Suprapubic skin (tissue), 4 donors: ENCODE results near the gene GPR84. TPM values are rescaled to one million over a fixed set of nuclear protein-coding genes. Genes with fewer than 3 reads are reported as not detected.

ENCODE experiments used
- DNase-seq, 2 donors: peaks; one replicate each; pipeline ENCODE4 v3.0.0-alpha.2; 2019; ENCODE audit warnings: low spot score in 2 of 2
- H3K27ac ChIP-seq: fragments of 200-600 bp; sonication (generic); one replicate; pipeline ENCODE4 v1.5.1; 2019
- H3K27me3 ChIP-seq: fragments of 200-600 bp; sonication (generic); one replicate; pipeline ENCODE4 v1.5.1; 2019
- H3K36me3 ChIP-seq: fragments of 200-600 bp; sonication (generic); one replicate; pipeline ENCODE4 v1.5.1; 2019
- H3K4me1 ChIP-seq: fragments of 200-600 bp; sonication (generic); one replicate; pipeline ENCODE4 v1.5.1; 2019
- H3K4me3 ChIP-seq: fragments of 200-600 bp; sonication (generic); one replicate; pipeline ENCODE4 v1.5.1; 2019; ENCODE audit warnings: mild to moderate bottlenecking
- H3K9me3 ChIP-seq: fragments of 200-600 bp; sonication (generic); one replicate; pipeline ENCODE4 v1.5.1; 2019
- EP300 ChIP-seq: sonication (generic); formaldehyde crosslinking; IDR thresholded peaks from one replicate; pipeline ENCODE4 v1.6.1; 2017; ENCODE audit warnings: antibody characterized with exemption
- POLR2A ChIP-seq, 2 donors: fragments of 450-650 bp; IDR thresholded peaks; one replicate each; pipeline ENCODE4 v1.6.1; 2017; ENCODE audit warnings: antibody characterized with exemption in 2 of 2, mild to moderate bottlenecking in 2 of 2, moderate library complexity in 2 of 2
- POLR2AphosphoS5 ChIP-seq, 3 donors: sonication (generic); formaldehyde crosslinking; IDR thresholded peaks; one replicate each; pipeline ENCODE4 v1.6.1; 2017; ENCODE audit warnings: antibody characterized with exemption in 3 of 3
- WGBS: methylation state at CpG from one replicate; pipeline ENCODE4 v1.1.5; 2018; 5-methylcytosine and 5-hydroxymethylcytosine counted together
- total RNA-seq, 4 donors: library from RNA; depleted of rRNA; stranded (reverse); fragments of >200 nt; gene quantifications; one replicate each; pipeline ENCODE4 v1.1.0, GENCODE V29; 2016
- TF ChIP-seq, protein P1 (sequence below), 2 donors: fragments of 200-600 bp in 1 of 2; fragments of 450-650 bp in 1 of 2; sonication (generic) in 1 of 2; IDR thresholded peaks; one replicate each; pipeline ENCODE4 v1.5.1; 2016 to 2019; ENCODE audit warnings: antibody characterized with exemption in 2 of 2, mild to moderate bottlenecking in 1 of 2, moderate library complexity in 1 of 2

The GPR84 gene
- total RNA-seq, 4 donors from 2014 or later, result 0.38 to 1.7 (median 0.73) TPM

DNA sequence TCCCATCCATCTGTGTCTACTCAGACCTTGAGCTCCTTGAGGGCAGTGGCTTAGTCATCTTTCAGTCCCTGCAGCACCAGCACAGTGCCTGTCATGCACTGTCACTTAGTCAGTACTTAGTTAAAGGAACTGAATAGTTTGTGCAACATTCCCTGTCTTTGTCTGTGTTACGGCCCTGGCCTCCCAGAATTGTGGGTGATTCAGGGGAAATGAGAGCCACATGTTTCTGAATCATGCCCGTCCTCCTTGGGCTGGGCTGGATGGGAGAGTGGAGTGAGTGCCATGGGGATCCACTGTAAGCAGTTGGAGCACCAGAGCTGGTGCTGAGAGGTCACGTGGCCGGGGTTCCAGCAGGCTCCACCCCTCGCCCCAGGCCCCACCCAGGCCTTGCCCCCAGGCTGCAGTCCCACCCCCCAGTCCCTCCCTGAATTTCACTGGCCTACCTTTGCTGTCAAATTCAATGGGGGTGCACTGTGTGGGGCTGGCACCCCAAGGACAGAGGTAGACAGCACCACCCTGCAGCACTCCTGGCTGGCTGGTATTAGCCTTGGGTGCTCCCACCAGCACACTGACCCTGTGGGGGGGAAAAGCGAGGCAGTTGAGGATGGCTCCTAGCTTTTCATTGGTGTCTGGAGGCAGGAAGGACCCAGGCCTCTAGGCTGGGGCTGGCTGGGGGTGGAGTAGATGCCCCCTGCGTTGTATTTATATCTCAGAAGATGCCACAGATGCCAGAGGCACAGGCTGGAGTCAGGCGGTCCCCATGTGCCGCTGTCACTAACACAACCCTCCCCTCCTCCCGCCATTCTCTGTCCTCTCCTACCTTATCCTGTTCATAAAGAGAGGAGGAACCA, 47.3 kb upstream of the GPR84 start:
- no peaks in the 10 kb centered on the region for H3K9me3 ChIP-seq
- H3K4me1 ChIP-seq, result peaks cover 80% of the 10 kb centered on the region
- peak overlapping the region; percentile 73 for H3K27ac ChIP-seq
- 55% methylated on average over 6 of the region's 10 CpGs for WGBS
- peak; percentile 91 to 92 for DNase-seq
- peaks cover 38% of the 10 kb centered on the region for H3K36me3 ChIP-seq
- no peaks in the 10 kb centered on the region for H3K27me3 ChIP-seq
- H3K4me3 ChIP-seq, result peak overlapping the region; percentile 64
- TF ChIP-seq POLR2AphosphoS5 (IDR thresholded peaks at IDR 0.05) (peak in 1 of 3 donors; percentile 68), EP300 (no peak)

DNA sequence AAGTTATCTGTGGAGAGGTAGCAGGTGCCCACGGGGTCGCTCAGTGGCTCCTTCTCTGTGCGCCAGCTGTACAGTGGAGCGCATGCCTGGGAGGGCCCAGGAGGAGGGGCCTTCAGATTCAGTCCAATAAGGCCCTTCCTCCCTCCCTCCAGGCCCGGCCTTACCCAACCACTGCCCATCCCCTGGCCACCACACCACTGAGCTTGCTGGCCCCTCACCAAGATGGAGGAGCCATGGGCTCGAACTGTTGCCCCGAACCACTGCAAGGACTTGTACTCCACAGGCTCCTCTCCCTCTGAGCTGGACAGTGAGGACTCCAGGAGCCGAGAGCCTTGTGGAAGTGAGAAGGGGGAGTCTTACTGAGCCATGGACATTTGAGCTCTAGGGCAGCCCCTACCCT, 45.0 kb upstream of the GPR84 start:
- no peaks in the 10 kb centered on the region for H3K27me3 ChIP-seq
- no peak overlapping the region for H3K4me3 ChIP-seq
- WGBS, result 93% methylated on average over 6 of the region's 8 CpGs
- H3K9me3 ChIP-seq, result no peaks in the 10 kb centered on the region
- no peak for DNase-seq
- H3K4me1 ChIP-seq, result peaks cover 59% of the 10 kb centered on the region
- TF ChIP-seq EP300 (no peak), POLR2AphosphoS5 (IDR thresholded peaks at IDR 0.05) (no peak), POLR2A (IDR thresholded peaks at IDR 0.05) (no peak)
- TF ChIP-seq, protein P1, sequence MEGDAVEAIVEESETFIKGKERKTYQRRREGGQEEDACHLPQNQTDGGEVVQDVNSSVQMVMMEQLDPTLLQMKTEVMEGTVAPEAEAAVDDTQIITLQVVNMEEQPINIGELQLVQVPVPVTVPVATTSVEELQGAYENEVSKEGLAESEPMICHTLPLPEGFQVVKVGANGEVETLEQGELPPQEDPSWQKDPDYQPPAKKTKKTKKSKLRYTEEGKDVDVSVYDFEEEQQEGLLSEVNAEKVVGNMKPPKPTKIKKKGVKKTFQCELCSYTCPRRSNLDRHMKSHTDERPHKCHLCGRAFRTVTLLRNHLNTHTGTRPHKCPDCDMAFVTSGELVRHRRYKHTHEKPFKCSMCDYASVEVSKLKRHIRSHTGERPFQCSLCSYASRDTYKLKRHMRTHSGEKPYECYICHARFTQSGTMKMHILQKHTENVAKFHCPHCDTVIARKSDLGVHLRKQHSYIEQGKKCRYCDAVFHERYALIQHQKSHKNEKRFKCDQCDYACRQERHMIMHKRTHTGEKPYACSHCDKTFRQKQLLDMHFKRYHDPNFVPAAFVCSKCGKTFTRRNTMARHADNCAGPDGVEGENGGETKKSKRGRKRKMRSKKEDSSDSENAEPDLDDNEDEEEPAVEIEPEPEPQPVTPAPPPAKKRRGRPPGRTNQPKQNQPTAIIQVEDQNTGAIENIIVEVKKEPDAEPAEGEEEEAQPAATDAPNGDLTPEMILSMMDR (IDR thresholded peaks at IDR 0.05), result no peak
- H3K27ac ChIP-seq, result no peak overlapping the region
- peaks cover 57% of the 10 kb centered on the region for H3K36me3 ChIP-seq

DNA sequence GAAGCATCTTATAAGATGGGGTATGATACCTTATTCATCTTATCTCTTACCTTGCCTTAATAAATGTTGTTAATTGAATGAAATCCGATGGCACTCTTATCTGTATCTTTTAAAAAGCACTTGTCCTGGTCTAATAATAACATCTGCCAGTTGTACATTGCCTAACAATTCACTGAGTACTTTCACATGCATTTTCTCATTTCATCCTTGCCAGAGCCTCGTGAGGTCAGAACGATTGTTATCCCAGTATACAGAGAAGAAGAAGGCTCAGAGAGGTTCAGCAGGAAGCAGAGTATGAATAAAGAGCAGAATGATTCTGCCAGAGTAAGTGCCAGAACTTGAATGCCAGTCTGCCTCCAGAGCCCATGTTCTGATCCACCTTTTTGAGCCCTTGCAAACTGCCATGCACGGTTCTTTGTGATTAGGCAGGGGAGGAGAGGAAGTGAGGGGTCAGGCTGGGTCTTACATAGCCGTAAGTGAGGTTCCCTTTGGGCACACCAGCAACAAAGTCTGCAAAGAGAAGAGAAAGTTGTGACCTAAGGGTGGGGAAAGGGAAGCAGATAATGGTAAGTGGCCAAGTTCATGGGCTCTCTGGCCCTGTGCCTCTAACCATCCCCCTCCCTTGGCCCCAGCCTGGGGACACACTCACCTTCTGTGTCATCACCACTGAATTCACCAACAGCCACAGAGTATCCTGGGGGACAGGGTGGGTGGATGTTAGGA, 43.1 kb upstream of the GPR84 start:
- TF ChIP-seq POLR2AphosphoS5 (IDR thresholded peaks at IDR 0.05) (no peak), POLR2A (IDR thresholded peaks at IDR 0.05) (no peak), EP300 (no peak)
- TF ChIP-seq, protein P1 (IDR thresholded peaks at IDR 0.05), result no peak
- H3K36me3 ChIP-seq, result peaks cover 76% of the 10 kb centered on the region
- H3K27ac ChIP-seq, result no peak overlapping the region
- no peak overlapping the region for H3K4me3 ChIP-seq
- H3K9me3 ChIP-seq, result no peaks in the 10 kb centered on the region
- no peak for DNase-seq
- WGBS, result 59% methylated on average over 5 of the region's 5 CpGs
- H3K27me3 ChIP-seq, result no peaks in the 10 kb centered on the region
- H3K4me1 ChIP-seq, result peaks cover 40% of the 10 kb centered on the region

DNA sequence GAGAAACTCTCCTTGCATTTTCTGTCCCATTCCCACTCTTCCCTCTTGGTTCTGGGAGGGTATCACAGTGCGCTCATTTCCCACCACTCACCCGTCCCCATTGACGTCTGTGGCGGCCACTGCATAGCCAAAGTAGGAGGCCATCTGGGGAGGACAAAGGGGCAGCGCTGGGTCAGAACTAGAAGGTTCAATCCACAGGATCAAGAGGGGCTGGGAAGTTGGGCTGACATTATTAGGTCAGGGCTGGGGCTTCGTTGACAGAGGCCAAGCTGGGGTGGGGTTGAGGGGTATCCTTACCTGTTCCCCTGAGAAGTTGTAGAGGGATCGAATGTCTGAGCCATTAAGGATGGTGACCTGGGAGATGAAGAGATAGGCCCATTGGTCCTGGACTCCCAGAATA, 41.3 kb upstream of the GPR84 start:
- peaks cover 92% of the 10 kb centered on the region for H3K36me3 ChIP-seq
- H3K27ac ChIP-seq, result no peak overlapping the region
- peaks cover 22% of the 10 kb centered on the region for H3K4me1 ChIP-seq

DNA sequence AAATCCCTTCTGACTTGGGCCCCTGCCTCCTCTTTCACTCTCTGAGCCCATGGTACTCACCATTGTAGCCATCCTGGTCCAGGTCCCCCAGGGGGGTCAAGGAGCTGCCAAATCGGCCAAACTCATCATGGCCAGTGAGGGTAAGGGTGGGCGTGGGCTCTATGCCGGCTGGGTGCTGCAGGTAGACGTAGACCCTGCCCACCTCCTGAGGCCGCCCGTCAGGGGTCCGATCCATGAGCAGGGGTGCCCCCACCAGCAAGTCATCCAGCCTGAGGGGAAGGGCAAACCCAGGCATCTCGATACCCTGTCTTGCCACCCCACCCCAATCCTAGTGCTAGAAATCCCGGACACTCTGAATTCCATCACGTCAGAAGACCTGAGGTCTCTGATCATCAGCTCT, 40.8 kb upstream of the GPR84 start:
- H3K36me3 ChIP-seq, result peaks cover 93% of the 10 kb centered on the region
- no peak for TF ChIP-seq POLR2AphosphoS5 (IDR thresholded peaks at IDR 0.05)
- TF ChIP-seq, protein P1 (IDR thresholded peaks at IDR 0.05), result no peak
- no peak for TF ChIP-seq EP300

More for the DNA sequence above, 41.3 kb upstream of the GPR84 start:
- TF ChIP-seq, protein P1 (IDR thresholded peaks at IDR 0.05), result no peak
- TF ChIP-seq POLR2A (IDR thresholded peaks at IDR 0.05), result no peak
- TF ChIP-seq EP300, result no peak
- TF ChIP-seq POLR2AphosphoS5 (IDR thresholded peaks at IDR 0.05), result no peak
- no peak for DNase-seq
- WGBS, result 93% methylated on average over 7 of the region's 7 CpGs
- no peak overlapping the region for H3K4me3 ChIP-seq
- H3K27me3 ChIP-seq, result no peaks in the 10 kb centered on the region
- no peaks in the 10 kb centered on the region for H3K9me3 ChIP-seq

More for the DNA sequence above, 40.8 kb upstream of the GPR84 start:
- DNase-seq, result no peak
- Histone ChIP-seq H3K4me1 (peaks cover 20% of the 10 kb centered on the region), H3K9me3 (no peaks in the 10 kb centered on the region), H3K27me3 (no peaks in the 10 kb centered on the region), H3K4me3 (no peak overlapping the region), H3K27ac (no peak overlapping the region)
- 93% methylated on average over 3 of the region's 10 CpGs for WGBS
